Stimulated activated CD4-positive, alpha-beta T cell treated with anti-CD3 and anti-CD28 coated beads, Interleukin-12 subunit alpha, Interleukin-12 subunit beta, amount 100 ng/mL, for 48 hours (primary cell): ENCODE measurements around the gene GIT1.

Experiments used
- DNase-seq, 3 donors: peaks; one replicate each; pipeline ENCODE4 v3.0.0-alpha.2; 2020; ENCODE audit warnings: low read depth in 2 of 3, low spot score in 1 of 3

The GIT1 gene, protein sequence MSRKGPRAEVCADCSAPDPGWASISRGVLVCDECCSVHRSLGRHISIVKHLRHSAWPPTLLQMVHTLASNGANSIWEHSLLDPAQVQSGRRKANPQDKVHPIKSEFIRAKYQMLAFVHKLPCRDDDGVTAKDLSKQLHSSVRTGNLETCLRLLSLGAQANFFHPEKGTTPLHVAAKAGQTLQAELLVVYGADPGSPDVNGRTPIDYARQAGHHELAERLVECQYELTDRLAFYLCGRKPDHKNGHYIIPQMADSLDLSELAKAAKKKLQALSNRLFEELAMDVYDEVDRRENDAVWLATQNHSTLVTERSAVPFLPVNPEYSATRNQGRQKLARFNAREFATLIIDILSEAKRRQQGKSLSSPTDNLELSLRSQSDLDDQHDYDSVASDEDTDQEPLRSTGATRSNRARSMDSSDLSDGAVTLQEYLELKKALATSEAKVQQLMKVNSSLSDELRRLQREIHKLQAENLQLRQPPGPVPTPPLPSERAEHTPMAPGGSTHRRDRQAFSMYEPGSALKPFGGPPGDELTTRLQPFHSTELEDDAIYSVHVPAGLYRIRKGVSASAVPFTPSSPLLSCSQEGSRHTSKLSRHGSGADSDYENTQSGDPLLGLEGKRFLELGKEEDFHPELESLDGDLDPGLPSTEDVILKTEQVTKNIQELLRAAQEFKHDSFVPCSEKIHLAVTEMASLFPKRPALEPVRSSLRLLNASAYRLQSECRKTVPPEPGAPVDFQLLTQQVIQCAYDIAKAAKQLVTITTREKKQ

DNA sequence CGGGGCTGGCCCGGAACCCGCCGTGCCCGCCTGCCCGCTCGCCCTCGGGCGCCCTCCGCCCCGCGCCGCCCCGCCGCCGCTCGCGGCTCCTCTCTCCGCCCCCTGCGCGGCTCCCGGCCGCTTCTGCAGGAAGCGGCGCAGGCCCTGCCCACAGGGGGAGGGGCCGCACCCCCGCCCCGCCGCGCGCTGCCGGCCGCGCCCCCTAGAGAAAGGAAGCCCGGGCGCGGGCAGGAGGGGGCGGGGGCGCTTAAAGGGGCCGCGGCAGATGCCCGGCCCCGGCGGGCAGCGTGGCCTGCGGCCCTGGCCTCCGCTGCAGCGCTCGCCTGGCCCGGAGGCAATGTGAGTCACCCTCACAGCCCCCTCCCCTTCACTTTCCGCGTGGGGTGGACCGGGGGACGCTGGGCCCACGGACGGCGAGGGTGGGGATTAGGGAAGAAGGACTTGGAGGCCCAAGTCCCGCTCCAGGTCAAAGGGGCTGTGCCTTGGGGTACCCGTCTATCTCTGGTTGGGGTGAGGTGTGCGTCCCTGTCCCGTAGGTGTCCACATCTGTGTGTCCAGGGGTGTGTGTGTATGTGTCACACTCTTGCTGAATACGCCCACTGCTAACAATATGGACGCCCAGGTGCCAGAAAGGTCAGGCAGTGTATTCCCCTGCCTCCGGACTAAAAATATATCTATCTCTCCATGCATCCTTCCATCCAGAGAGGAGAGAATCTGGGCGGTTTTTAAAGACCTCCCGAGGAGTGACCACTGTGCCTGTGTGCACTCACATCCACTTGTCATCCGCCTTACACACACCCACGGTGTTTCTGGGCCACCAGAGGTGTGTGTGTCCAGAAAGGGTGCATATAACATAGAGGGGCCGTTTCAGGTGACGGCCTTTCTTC, at the start of gene GIT1:
Gene GIT1, minus strand, starts transcription at position 125 of the 887 bp plus-strand sequence. CDS start 270 bp downstream, outside the sequence.
- DNase-seq = peak in 2 of 3 donors; percentile 65 to 78

DNA sequence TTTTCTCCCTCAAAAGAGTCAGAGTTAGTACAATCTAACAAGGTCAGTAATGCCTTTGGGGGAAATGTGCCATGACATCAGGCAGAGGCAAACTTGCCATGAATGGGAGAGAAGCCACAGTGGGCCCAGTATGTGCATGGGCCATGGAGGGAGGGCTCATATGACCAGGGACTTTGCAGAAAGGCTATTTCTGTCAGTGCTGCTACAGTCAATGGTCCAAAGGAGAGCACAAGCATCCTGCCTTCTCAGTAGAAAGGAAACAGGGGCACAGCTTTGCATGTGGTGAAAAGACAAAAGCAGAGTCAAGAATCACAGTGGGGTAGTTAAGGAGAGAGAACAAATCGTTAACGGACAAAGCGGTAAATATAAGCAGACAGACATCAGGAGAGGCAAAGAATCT, 44.4 kb upstream of the GIT1 start:
- DNase-seq = no peak

DNA sequence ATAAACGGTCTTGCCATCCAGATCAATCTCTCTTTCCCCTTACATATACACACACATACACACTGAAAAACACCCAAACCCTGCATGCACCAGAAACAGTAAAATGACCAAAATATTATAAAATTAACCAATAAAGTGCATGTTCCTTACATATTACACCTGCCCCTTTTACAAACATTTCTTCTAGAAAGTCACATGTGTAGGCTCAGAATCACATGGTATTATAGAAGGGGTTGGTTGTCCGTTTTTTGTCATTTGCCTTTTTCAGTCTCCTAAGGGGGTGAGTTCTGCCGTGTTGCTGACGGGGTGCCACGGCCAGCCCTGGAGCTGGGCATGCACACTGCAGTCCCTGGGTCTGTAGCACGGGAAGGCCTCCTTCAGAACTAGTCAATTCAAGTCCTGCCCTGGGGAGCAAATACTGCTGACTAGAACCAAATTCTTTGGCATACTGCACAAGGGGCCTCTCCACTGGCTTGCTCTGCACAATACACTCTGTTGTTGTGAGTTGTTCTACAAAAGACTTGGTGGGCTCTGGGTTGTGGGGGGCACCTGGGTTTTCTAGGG, 41.3 kb upstream of the GIT1 start:
- no peak for DNase-seq

DNA sequence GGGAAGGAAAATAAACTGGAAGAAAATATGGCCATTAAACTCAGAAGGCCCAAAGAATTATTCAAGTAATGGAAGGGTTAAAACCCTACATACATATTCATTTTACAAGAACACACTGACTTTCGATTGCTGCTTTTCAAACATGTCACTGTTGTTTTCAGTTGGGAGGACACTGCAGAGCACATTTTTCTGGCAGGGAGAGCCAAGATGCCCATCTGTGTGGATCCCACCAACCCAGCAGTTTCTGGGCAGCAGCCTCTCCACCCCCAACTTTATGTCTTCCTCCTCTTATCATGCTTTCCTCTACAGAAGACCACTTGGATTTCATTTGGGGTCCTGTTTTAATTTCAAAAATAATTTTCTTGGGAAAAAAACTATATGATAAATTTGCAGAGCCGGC, 40.4 kb upstream of the GIT1 start:
- DNase-seq = no peak

DNA sequence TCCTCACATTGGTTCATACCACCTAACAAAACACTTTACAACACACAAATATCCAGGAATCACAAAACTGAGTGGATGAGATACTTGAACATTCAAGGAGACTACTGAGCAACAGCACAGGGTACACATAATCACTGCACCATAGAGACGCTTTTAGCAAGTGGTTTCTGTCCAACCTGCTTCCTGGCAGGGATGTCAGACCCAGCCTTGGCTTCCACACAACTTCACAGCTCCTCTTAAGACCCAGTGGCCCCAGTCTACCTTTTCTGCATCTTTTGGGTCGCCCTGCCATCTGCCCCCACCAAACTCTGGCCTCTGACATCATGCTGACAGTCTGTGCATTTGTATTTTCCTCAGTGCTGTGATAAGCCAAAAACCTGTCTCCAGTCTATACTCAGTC, 39.2 kb upstream of the GIT1 start:
- DNase-seq = no peak

DNA sequence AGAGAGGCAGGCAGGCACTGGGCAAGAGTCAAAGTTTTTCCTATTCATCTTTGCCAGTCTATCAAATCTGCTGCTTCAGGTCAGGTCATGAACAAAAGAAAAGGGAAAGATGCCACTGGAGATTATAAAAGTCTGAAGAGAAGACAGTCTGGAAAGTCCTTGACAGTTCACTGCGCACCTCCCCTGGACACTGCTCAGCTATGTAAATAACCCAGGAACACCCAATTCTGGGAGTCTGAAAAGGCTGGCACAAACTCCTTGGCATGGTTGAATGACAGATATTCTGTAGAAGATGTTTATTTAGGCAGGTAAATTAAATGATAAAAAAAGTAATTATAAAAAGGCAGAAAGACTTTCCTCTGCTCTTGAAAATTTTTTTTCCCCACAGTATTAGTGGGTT, 38.5 kb upstream of the GIT1 start:
- no peak for DNase-seq

DNA sequence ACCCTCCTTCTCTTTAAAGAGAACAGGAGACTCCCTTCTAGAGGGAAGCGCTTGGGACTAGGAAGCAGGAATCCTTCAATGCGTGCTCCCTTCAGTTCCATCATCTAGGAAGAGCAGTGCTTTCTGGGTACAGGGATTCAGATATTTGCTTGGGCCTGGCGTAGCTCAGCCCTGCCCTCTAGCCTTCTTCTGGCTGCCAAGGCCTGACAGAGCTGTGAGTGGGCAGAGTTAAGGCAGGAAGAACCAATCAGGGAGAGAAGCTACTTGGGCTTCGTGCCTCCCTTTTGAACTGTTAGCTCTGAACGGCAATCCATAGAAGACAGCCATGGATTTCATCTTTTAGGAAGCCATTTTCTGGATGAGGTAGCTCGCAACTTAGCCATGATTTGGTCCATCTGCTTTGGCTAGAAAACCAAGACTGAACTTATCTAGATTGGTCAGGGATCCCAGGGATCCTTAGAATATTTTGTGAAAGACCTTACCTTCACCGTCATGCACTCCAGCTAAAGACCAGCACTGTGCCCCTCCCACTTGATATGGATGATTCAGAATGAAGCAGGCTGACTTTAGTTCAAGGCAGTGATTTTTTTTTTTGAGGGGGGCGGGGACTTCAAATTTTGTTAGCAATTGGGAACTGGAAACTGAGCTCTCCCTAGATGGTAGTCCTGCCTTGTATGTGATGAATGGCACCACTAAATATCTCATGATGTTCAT, 35.7 kb upstream of the GIT1 start:
- DNase-seq = no peak

DNA sequence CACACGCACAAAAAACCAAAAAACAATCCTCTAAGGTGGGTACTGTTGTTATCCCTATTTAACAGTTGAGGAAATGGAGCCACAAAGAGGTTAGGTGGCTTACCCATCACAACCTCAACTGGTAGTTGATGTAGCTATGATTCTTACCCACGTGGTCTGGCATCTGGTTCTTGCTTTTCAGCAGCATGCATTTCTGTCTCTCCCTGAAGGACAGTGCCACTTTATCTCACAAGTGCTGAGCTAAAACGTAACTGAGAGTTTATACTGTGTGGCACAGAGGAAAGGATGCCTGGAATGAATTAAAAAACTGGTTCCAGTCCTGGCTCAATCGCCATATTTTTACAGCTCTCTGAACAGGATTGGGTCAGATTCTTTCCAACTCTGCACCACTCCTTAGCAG, 35.1 kb upstream of the GIT1 start:
- DNase-seq = no peak

DNA sequence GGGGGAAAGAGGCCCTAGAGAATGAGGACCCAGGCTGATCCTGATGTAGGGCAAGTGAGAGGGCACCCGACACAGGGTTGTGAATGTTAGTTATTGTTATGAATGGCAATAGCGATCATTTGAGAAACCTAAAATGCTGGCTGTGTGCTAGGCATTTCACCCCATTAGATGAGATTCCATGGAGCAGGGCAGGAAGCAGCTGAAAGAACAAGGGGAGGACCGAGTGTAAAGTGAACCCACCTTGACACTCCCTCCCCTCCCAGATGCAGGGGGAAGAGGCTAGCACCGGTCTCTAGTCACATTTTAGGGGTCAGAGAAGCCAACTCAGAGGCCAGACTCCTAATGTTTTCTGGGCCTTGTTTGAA, 33.8 kb upstream of the GIT1 start:
- DNase-seq = no peak

DNA sequence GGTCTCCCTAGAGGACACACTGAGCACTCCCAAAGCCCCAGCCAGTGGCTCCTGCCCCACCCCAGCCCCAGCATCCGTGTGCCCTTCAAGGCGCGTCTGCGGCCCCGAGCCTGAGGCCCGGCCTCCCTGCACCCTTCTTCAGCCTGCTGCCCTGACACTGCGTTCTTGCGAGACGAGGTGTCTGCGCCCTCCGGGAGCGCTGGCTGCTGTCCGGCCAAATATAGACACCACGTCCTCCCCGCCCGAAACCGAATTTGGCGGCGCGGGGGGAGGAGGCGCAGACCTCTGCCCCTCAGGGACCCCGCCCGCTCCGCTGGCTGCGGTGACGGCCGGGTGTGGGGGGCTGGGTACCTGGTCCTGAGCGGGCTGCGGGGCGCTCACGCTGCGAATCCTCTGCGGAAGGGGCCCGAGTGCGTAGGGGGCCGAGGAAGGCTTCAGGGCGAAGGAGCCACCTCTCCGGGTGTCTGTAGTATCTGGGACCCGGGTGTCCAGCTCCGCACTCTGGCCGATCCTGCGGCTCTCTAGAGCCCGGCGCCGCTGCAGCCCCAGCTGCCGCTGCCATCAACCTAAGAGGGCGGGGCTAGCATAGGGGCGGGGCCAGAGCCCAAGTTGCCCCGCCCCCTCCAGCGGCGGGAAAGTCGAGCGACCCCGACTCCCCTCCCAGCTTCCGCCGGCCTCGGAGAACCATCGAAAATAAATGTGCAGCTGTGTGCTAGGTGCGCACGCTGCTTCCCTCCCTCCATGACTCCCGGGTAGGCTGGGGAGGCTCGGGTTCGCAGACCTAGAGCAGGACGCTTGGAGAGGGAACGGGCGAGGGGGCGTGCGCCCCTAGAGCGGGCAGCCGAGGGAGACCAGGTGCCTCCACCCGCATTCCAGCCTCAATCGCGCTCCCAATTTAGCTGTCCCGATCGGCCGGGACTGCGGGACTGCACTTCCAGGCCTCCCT, 33.2 kb upstream of the GIT1 start, which contains the start of gene CORO6:
Gene CORO6, minus strand, starts transcription at position 576 of the 946 bp plus-strand sequence. CDS start 1,491 bp downstream, outside the sequence.
- peak in 1 of 3 donors; percentile 64 for DNase-seq

DNA sequence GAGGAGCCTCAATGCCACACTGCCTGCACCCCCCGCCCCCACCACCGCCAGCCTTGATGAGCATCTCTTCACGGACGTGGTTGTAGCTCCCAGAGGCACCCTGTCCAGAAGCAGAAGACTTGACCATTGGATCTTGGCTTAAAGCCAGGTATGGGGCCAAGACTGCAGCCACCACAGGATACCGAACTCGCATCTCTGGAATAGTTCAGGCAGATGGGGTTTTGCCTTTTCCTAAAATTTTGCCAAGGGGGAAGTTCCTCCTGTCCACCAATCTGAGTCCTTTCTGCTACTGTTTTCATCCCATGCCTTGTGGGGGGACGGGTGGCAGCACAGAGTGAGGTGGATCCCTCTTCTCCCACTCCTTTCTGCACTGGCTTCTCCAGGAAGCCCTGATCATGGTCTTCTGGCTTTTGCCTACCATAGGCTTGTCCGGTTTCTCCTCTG, 32.3 kb upstream of the GIT1 start:
- DNase-seq = no peak

DNA sequence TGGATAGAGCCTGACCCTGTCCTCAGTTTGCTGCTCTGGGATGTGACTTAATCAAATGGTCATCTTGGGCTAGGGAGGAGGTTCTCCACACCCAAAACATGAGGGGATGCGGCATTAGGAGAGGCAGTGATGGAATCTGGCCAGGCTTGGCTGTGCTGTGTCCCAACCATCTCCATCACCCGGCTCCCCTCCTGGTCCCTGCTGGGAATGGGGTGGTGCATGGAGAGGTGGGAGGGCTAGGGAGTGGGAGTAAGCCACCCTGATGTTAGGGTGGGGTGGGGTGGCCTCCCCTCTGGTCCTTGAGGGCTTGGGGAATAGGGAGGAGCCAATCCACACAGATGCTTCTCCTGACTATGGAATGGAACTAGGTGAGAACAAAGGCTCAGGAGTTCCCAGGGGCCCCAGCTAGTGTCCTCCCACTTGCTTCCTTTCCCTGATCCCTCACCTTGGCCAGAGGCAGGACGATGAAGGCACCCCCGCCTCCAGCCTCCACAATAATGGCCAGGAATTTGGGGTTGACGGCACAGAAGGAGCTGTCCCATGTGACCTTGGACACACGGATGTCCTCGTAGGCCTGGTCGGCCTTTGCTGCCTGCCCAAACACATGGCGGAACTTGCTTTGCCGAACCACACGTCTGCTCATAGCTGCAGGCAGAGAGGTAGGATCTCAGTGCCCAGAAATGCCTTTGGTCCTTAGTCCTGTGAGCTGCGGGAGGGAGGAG, 31.5 kb upstream of the GIT1 start:
- DNase-seq = no peak

DNA sequence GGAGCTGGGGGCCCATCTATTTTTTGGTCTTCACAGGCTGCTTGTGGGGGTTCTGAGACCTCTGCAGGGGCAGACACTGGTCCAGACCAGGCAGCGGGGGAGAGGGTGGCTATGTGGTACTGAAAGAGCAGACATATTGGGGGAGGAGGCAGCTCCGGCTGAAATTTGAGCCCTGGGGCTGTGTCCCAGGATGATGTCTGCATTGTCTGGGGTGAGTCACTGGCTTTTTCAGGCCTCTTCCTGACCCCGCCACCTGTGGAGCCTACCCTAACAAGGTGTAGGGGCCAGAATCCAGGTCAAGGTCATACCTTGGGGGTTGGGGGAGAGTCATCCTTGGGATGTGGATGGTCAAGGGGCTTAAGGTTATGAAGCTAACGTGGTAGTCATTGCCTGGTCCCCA, 30.8 kb upstream of the GIT1 start:
- DNase-seq = no peak

DNA sequence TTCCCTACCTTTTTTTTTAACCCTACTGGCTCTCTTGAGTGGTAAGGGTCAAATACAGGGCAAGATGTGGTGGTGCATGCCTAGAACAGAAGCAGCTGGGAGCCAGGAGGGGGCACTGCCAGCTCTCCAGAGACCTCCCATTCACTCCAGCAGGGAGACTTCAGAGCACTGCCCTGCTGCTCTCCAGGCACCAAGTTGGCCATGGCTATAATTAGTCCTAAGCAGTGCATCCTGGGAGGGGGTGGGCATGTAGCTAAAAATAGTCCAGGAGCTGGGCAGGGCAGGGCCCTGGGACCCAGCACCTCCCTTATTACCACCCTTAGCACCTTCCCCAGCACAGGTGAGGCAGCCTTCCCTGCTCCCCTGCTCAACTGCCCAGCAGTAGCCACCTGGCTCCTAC, 29.8 kb upstream of the GIT1 start:
- DNase-seq = no peak

DNA sequence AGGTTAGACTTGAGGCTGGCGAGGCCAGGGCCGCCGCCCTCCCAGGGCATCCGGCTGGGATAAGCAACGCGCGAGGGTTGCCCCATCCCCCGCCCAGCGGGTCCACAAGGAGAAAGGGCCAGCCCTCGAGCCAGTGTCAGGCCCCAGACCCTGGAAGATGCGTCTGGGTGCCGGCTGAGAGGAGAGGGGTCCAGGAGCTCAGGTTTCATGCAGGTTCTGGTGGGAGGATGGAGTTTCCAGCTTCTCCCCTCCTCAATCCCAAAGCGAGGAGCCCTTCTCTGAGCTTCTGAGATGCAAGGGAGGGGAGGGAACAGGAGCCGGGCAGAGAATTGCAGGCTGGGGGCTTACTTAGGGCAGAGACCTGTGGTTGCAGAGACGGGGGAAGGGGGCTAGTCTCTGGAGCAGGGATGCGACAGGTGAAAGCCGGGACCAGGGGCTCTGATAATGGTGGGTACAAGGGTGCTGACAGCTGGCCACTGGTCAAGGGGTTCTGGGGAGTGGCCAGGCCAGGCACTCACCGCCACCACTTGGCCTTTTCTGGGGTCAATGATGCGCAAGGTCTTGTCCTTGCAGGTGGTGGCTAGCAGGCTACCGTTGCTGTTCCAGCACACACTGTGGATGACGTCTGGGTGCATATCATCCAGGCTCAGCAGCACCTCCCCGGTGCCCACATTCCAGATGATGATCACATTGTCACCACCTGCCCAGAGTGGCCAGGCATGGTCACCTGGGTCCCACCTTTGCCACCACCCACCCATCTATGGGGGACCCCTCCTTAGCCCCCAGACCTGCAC, 29.0 kb upstream of the GIT1 start:
- no peak for DNase-seq

DNA sequence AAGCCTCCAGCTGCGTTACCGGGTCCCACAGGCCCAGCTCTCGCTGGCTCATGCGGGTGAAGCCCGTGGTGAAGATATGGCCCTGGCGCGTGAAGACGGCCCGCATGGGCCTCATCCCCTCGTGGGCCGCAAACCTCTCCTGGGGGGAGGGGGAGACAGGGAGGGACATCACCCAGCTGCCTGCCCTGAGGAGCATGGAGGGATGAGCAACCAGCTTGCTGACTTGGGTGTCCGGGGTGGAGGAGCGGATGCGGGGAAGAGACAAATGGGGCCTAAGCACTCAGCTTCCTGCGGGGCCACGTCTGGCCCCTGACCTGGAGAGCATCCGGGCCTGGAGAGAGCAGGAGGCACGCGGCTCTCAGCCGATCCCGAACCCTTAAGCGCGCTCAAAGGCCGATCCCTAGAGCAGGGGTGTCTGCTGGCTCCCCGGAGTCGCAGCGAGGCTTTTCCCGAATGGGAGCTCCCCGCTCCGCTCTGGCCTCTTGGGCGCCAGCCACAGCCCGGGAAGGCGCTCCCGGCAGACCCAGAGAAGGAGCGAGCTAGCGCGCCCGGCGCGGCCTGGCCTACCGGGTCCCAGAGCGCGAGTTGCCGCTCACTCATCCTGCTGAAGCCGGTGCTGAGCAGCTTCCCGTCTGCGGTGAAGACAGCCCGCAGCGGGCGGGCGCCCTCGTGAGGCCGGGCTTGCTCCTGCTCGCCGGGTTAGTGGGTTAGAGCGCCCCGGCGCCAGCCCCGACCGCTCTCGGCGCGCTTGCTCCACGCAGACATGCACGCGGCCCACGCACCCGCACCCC, 28.2 kb upstream of the GIT1 start:
- DNase-seq = peak; percentile 78 to 84 (median 83)

DNA sequence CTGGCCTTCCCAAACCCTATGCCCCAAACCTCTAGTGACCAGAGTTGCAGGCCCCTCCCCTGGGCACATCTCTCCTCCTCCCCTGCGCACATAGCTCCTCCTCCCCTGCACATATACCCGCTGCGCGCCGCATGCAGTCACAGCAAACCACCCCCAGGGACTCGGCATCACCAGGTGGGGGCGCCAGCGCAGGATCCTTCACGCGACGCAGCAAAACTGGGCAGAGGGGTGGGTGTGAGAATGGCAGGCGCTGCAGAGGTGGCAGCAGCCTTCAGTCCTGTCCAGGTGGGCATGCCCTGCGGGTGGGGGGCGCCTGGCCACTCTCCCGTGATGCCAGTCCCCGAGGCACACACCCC, 27.7 kb upstream of the GIT1 start:
- DNase-seq = peak; percentile 87 to 89 (median 89)
